NCI-H1694 treated with DMSO at 0.1 percent for 48 hours (cell line): ENCODE data around the gene TOX4.
"Not testable (repeated sequence)": the region's sequence is repeated elsewhere in the genome, so short reads cannot be mapped to it uniquely, and the experiment has no call there.

Experiments used
- DNase-seq: peaks from one replicate; lab custom pipeline; 2025; lab: John Stamatoyannopoulos, UW

The TOX4 gene

DNA sequence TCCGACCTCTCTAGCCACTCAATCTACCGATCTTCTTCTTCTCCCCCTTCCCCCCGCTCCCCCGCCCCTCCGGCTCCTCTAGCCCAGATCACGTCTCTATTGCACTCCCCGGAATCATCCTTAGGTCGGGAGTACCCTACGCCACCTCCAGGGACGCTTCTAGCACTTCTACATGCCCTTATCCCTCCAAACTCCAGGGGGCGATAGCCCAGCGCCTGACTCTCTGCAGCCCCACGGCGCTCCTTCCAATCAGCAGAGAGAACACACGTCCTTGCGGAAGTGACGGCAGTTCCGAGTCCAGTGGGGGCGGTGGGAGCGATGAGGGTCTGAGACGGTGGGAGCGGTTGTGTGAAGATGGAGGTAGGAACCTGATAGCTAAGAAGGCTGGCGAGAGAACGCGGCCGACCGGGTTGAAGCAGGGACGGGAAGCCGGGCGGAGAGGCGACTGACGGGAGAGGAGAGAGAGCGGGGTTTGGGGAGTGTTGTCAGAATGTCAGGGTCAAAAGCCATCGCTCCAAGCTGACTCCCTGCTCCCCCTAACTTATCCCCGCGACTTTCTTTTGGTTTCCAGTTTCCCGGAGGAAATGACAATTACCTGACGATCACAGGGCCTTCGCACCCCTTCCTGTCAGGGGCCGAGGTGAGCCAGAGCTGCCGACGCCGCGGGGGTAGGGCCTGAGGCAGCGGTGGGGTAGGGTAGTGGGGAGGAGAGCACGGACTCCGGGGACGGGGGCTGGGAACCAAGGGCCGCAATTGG, at the start of gene TOX4, which contains the start of gene RAB2B:
Gene TOX4, plus strand, starts transcription at position 271 of the 757 bp plus-strand sequence. Its CDS starts 84 bp downstream, at position 355.
Gene RAB2B, minus strand, starts transcription at position 35 of the 757 bp plus-strand sequence. CDS start 87 bp downstream, outside the sequence.
- DNase-seq = peak; percentile 99

- DNase-seq = peak; percentile 75
Observed at GRCh38 chr14:21428930-21429329, 48.1 kb upstream of the TOX4 start.

DNA sequence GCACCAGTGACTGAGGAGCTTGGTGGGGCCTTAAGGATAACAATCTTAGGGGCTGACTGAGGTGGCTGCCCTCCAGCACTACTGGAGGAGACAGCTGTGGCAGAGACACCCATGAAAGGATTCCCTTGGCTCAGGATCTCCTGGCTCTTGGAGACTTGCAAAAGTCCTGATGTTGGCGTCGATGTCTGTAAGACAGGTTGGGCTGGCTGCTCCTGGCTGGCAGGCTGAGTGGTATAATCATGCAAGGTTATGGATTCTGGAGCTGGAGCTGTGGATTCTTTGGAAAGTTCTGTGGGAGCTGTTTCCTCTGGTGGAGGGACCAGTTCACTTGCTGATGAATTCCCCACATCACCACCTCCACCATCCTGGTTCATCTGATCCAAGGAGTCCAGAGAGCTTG, 45.9 kb upstream of the TOX4 start:
- no peak for DNase-seq

- DNase-seq = peak; percentile 33
Observed at GRCh38 chr14:21436567-21437062, 40.4 kb upstream of the TOX4 start.

DNA sequence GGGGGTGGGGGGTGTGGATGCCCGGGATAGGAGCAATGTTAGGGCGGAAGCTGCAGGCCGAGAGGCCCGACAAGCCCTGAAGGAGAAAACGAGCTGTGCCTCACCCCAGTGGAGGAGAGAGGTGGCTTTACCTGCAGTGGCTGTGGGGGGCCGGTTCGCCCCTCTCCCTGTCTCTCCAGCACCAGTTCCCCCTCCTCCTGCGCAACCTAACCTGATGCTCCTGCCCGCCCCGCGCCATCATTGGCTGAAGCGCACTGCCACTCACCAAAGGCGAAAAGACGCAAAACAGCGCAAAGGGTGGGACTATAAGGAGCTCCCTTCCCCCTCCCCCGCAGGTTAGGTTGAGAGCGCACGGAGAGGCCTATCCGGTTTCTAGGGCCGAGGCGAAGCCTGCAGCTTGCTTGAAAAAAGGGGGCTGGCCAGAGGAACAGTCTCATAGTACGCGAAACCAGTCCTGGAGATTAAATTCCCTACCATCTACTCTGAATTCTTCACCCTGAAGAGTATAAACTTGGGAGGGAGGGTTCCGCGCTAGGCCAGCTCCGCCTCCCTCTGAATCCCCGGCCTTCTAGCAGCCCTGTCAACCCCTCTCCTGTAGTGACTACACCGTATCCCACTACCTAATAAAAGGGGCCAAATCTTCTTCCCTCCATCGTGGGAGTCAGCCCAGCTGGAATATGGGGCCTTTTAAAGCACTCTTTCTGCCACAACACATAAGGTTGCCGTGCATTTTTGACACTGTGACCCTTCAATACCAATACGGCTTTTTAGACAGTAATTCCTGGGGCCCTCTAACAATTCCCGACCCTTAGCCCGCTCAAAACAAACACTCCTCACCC, 39.7 kb upstream of the TOX4 start:
- DNase-seq = peak; percentile 94

DNA sequence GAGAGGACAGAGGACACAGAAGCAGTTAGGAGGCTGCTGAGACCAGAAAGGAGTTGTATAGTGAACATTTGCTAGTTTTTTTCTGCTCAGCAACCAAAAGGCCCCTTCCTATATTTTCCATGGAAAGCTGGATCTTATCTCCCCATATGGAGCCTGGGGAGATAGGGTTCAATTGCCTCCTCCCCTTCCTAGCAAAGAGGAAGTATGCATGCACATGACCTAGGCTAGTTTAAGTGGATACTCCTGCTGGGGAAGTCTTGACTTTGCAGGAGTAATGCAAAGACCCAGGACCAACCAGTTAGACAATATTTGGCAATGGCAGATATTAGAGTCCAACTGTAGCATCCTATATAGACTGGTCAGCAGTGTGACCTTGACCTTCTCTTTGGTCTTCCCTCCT, 36.1 kb upstream of the TOX4 start:
- no peak for DNase-seq

DNA sequence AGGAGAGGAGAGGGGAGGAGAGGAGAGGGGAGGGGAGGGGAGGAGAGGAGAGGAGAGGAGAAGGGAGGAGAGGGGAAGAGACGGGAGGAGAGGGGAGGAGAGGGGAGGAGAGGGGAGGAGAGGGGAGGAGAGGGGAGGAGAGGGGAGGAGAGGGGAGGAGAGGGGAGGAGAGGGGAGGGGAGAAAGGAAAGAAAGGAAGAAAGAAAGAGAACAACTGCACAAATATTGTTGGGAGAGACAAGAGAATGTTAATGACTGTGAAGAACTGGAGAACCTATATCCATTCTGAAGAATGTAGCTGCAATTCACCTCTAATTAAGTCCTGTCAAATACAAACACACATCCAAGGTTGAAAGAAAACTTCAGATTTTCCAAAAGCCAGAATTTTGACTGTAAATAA, 34.3 kb upstream of the TOX4 start:
- DNase-seq = not testable (repeated sequence)

GRCh38 chr14:21449899-21450216, 27.1 kb upstream of the TOX4 start:
- no peak for DNase-seq

GRCh38 chr14:21454843-21455544, 22.0 kb upstream of the TOX4 start:
- no peak for DNase-seq

DNA sequence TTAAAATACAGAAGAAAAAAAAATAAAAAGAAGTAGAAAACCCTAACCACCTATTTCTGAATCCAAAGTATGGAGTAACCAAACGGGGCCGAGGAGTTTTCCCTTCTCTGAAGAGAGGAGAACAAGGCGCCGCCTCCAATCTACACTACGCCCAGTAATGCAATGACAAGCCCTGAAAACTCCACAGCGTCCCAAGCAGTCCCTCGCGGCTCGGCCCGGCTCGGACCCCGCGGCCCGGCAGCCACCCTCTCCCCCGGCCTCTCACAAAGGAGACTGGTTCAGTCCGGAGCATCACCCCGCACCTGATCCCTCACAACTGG, 21.4 kb upstream of the TOX4 start:
- no peak for DNase-seq

DNA sequence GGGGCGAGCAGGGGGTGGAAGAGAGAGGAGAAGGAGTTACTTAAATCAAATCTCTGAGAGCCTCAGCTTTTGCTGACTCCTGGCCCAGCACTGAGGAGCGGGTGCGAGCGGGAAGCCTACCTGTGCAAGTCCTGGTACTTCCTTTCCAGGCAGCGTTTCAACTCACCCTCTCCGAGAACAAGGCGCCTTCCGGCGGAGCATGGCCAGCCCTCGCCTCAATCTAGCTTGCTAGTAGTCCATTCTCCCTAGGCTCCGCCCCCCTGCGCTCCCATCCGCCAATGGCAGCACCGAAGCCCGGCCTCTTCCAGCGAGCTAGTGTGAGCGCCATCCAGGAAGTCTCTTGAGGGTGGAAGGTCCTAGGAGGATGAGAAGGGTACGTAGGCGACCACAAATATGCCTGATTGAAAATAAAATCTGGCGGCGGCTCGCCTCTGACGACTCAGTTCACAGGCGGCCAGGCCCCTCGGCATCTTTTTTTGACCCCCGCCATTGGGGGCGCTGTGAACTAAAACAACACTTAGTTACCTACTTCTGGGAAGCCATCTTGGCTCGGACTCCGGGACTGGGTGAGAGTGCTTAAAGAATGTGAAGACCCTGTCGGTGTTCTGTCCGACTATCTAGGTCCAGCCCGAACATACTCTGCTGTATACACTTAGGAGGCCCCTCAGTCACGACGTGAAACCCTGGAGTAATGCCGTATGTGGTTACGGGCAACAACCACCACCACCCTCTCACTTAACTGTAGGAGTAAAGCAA, 20.9 kb upstream of the TOX4 start, which contains the start of gene CHD8:
Gene CHD8, minus strand, starts transcription at position 212 of the 756 bp plus-strand sequence. CDS start 24,480 bp downstream, outside the sequence.
- peak; percentile 100 for DNase-seq

GRCh38 chr14:21467616-21468015, 9.4 kb upstream of the TOX4 start:
- no peak for DNase-seq

DNA sequence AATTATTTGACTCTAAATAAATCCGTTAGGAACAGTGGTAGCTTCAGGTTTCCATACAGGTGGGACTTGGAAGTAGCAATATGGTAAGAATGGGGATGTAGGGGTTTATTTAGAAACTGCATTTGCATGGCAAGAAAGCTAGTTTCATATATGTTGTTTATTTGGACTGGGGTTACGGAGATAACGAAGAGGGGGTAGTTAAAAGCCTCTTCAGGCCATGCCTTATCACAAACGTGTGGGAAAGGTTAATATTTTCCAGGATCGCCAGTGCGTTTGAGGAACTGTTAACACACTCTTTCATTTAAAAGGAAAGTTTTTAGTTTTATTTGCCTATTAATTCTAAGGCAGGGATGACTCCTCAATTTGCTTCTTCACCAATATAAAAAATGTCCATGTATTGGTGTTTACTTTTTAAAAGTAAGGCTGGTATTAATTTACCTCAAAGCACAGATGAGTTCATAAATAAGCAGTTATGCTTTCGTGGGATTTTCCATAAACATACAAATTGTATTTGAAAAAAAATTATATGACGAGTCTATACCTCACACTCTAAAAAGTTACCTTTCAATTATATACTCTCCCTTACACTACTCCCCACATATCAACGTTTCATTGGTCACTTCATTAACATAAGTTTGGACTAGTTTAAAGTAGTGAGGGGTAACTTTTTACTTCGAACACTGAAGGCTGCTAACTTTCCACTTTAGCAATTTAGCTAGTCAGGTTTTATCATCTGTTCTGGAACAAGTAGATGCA, 1.1 kb upstream of the TOX4 start:
- no peak for DNase-seq

DNA sequence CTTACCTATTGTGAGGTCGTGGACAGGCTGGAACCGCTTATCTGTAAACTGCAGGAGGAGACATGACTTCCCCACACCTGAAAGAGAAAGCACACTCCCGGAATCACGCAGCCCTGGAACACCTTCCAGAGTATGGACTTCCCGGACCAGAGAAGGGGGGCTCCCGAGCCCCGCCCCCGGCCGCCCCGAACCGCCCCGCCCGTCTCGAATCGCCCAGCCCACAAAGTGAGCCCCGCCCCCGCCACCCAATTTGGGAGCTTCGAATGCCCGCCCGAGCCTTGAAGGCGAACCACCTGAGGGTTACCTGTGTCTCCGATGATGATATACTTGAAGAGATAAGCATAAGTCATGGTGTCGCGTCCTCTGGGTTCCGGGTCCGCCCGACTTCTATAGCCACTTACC, 471 bp upstream of the TOX4 start:
- no peak for DNase-seq

GRCh38 chr14:21486640-21487087, 9.7 kb downstream of the TOX4 start:
- DNase-seq = no peak

GRCh38 chr14:21494902-21495762, 18.1 kb downstream of the TOX4 start:
- DNase-seq = no peak

DNA sequence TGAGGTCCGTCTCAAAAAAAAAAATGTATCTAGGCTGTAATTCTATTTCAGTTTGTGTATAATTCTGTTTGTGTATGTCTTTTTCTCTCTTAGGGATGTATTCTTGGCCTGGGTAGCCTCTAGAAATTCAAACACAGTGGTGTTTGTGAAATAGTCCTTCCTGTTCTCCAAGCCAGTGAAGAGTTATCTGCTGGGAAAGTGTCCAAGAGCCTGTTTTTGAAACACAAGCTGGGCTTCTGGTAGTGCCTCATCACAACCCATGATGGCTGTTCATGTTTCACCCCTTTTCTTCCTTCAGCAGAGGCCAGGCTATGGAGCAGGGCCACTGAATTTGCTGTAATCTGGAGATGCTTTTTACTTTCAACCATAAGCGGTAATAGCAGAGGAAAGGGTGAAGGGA, 19.5 kb downstream of the TOX4 start:
- no peak for DNase-seq

- peak; percentile 83 for DNase-seq
Observed at GRCh38 chr14:21498540-21499526, 21.8 kb downstream of the TOX4 start.

DNA sequence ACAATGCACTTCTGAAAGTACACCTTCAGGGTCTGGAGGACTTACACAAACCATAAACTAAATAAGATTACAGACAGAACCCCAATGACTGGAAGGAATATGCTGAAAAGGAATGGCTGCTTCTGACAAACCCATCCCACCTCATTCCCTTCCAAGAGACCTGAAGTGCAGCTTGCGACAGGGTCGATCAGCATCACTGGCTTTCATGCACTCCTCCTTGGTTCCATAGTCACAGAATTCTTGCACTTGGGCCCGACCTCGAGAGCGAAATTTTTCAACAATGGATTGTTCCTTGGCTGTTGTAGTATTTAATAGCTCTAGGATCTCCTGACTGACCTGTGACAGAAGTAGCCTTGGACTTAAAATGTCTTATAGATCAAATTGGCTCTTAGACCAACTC, 24.6 kb downstream of the TOX4 start:
- DNase-seq = no peak
